ENCODE results near the gene PTRH2. TPM values are rescaled to one million over a fixed set of nuclear protein-coding genes. Genes with fewer than 3 reads are reported as not detected.
"Not testable (repeated sequence)": the region's sequence is repeated elsewhere in the genome, so short reads cannot be mapped to it uniquely, and the experiment has no call there.

The PTRH2 gene
- total RNA-seq, 3 donors from 2014 or later (not counting 1 experiment from before 2014, with no cell fraction given), result 5.9 to 10.5 (median 6.6) TPM

DNA sequence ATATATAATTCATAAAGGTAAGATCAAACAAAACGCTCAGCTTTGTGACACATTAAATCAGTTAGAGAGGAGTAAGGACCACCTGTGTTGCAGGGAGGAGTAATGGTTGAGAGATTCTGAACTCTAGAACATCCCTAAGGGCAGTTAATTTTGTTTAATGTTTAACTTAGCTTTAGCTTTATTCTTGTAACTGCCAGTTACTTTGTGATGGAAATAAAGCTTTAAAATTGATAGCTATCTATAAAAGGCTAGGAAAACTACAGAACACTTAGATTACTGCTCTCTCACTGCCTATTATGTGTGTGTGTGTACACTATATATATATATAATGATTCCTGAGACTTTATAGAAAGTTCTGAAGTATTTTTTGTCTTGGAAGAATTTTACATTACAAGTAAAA, 37.8 kb downstream of the PTRH2 start:
- no peak for ATAC-seq
- TF ChIP-seq, protein P1, sequence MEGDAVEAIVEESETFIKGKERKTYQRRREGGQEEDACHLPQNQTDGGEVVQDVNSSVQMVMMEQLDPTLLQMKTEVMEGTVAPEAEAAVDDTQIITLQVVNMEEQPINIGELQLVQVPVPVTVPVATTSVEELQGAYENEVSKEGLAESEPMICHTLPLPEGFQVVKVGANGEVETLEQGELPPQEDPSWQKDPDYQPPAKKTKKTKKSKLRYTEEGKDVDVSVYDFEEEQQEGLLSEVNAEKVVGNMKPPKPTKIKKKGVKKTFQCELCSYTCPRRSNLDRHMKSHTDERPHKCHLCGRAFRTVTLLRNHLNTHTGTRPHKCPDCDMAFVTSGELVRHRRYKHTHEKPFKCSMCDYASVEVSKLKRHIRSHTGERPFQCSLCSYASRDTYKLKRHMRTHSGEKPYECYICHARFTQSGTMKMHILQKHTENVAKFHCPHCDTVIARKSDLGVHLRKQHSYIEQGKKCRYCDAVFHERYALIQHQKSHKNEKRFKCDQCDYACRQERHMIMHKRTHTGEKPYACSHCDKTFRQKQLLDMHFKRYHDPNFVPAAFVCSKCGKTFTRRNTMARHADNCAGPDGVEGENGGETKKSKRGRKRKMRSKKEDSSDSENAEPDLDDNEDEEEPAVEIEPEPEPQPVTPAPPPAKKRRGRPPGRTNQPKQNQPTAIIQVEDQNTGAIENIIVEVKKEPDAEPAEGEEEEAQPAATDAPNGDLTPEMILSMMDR (IDR thresholded peaks at IDR 0.05), result no peak
- H3K36me3 ChIP-seq (ENCODE audit: control insufficient read depth, insufficient read depth, low read length), result peaks cover 83% of the 10 kb centered on the region
- no peaks in the 10 kb centered on the region for H3K4me1 ChIP-seq (ENCODE audit: control insufficient read depth, insufficient read depth, low read length)
- no CpG with 5 or more reads among the region's 1 CpG for WGBS (ENCODE audit: insufficient coverage)
- H3K27me3 Mint-ChIP-seq (ENCODE audit: low read depth in 2 of 2), result no peaks in the 10 kb centered on the region
- no peaks in the 10 kb centered on the region for H3K9me3 ChIP-seq (ENCODE audit: control insufficient read depth, insufficient read depth, low read length)
- peaks cover 7 to 26% of the 10 kb centered on the region in 2 donors for H3K4me1 Mint-ChIP-seq
- no peaks in the 10 kb centered on the region for H3K27me3 ChIP-seq (ENCODE audit: control insufficient read depth, insufficient read depth, low read length)
- intact Hi-C loops (cut with micrococcal nuclease), result no loop called here
- peak overlapping the region in 1 of 2 donors; percentile 56 for H3K27ac Mint-ChIP-seq
- H3K4me3 ChIP-seq (ENCODE audit: low read length), result no peak overlapping the region
- no peak overlapping the region for H3K27ac ChIP-seq (ENCODE audit: low read length)
- peaks cover 16% of the 10 kb centered on the region for H3K36me3 Mint-ChIP-seq
- H3K4me3 Mint-ChIP-seq, result no peak overlapping the region
- DNase-seq, result no peak
- H3K9me3 Mint-ChIP-seq, result no peaks in the 10 kb centered on the region

DNA sequence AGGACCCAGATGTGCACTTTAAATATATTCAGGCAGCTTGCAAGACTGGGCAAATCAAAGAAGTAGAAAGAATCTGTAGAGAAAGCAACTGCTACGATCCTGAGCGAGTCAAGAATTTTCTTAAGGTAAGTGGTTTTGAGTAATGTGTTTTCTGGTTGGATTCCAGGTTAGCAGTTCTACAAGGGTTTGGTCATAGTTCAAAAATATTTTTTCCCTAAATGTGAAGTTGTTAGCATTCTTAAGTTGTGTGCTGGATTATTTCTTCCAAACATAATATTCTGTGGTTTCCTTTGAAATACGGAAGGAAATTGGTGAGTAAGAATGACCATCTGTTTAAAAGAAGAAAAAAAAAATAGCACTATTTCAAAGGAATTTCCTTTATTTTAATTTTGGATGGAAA, 38.4 kb downstream of the PTRH2 start:
- intact Hi-C loops (cut with micrococcal nuclease), result no loop called here
- H3K4me1 Mint-ChIP-seq, result peaks cover 7 to 26% of the 10 kb centered on the region in 2 donors
- Histone ChIP-seq H3K27ac (ENCODE audit: low read length) (no peak overlapping the region), H3K36me3 (ENCODE audit: control insufficient read depth, insufficient read depth, low read length) (peaks cover 83% of the 10 kb centered on the region), H3K4me1 (ENCODE audit: control insufficient read depth, insufficient read depth, low read length) (no peaks in the 10 kb centered on the region), H3K4me3 (ENCODE audit: low read length) (no peak overlapping the region), H3K9me3 (ENCODE audit: control insufficient read depth, insufficient read depth, low read length) (no peaks in the 10 kb centered on the region), H3K27me3 (ENCODE audit: control insufficient read depth, insufficient read depth, low read length) (no peaks in the 10 kb centered on the region)
- DNase-seq, result no peak
- no peak for ATAC-seq
- no peaks in the 10 kb centered on the region for H3K27me3 Mint-ChIP-seq (ENCODE audit: low read depth in 2 of 2)
- WGBS (ENCODE audit: insufficient coverage), result 55% methylated on average over 2 of the region's 3 CpGs
- no peaks in the 10 kb centered on the region for H3K9me3 Mint-ChIP-seq
- H3K36me3 Mint-ChIP-seq, result peaks cover 17% of the 10 kb centered on the region
- H3K27ac Mint-ChIP-seq, result peak overlapping the region; percentile 41 to 45
- TF ChIP-seq, protein P1 (IDR thresholded peaks at IDR 0.05), result no peak
- no peak overlapping the region for H3K4me3 Mint-ChIP-seq

DNA sequence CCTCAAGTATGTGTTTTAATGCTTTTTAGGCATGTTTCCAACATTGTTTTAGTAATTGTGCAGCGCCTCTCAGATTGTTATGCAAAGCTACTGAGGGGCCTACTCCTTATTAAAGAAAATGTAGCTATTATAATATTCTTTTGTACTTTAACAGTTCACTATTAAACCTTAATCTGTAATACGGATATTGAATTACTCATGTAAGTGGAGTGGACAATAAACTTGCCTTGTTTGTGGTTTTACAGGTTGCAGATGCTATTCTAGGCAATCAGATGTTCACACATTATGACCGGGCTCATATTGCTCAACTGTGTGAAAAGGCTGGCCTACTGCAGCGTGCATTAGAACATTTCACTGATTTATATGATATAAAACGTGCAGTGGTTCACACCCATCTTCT, 41.0 kb downstream of the PTRH2 start:
- TF ChIP-seq, protein P1 (IDR thresholded peaks at IDR 0.05), result no peak
- H3K36me3 ChIP-seq (ENCODE audit: control insufficient read depth, insufficient read depth, low read length), result peaks cover 88% of the 10 kb centered on the region
- H3K9me3 Mint-ChIP-seq, result no peaks in the 10 kb centered on the region
- 53% methylated on average over 3 of the region's 5 CpGs for WGBS (ENCODE audit: insufficient coverage)
- H3K27ac ChIP-seq (ENCODE audit: low read length), result no peak overlapping the region
- intact Hi-C loops (cut with micrococcal nuclease), result no loop called here
- no peaks in the 10 kb centered on the region for H3K9me3 ChIP-seq (ENCODE audit: control insufficient read depth, insufficient read depth, low read length)
- no peaks in the 10 kb centered on the region for H3K4me1 ChIP-seq (ENCODE audit: control insufficient read depth, insufficient read depth, low read length)
- no peak overlapping the region for H3K4me3 Mint-ChIP-seq
- no peaks in the 10 kb centered on the region for H3K27me3 ChIP-seq (ENCODE audit: control insufficient read depth, insufficient read depth, low read length)
- peaks cover 0 to 14% of the 10 kb centered on the region in 2 donors for H3K4me1 Mint-ChIP-seq
- ATAC-seq (peak in 1 of 3 donors; percentile 28), DNase-seq (no peak)
- no peak overlapping the region for H3K4me3 ChIP-seq (ENCODE audit: low read length)
- no peak overlapping the region for H3K27ac Mint-ChIP-seq
- H3K27me3 Mint-ChIP-seq (ENCODE audit: low read depth in 2 of 2), result no peaks in the 10 kb centered on the region
- peaks cover 15% of the 10 kb centered on the region for H3K36me3 Mint-ChIP-seq

DNA sequence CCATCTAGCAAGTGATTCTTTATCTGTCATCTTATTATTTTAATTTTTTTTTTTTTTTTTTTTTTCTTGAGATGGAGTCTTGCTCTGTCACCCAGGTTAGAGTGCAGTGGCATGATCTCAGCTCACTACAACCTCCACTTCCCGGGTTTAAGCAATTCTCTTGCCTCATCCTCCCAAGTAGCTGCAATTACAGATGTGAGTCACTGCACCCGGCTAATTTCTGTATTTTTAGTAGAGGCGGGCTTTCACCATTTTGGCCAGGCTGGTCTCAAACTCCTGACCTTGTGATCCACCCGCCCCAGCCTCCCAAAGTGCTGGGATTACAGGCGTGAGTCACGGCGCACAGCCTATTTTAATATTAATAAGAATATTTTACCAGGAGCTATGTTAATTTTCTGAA, 50.6 kb downstream of the PTRH2 start:
- H3K4me3 ChIP-seq (ENCODE audit: low read length); H3K27ac Mint-ChIP-seq; ATAC-seq; H3K27me3 Mint-ChIP-seq (ENCODE audit: low read depth in 2 of 2); H3K9me3 Mint-ChIP-seq; H3K27ac ChIP-seq (ENCODE audit: low read length); H3K4me1 Mint-ChIP-seq; H3K4me1 ChIP-seq (ENCODE audit: control insufficient read depth, insufficient read depth, low read length); H3K27me3 ChIP-seq (ENCODE audit: control insufficient read depth, insufficient read depth, low read length); H3K9me3 ChIP-seq (ENCODE audit: control insufficient read depth, insufficient read depth, low read length); H3K4me3 Mint-ChIP-seq; DNase-seq; intact Hi-C loops (cut with micrococcal nuclease): not testable (repeated sequence)
- H3K36me3 ChIP-seq (ENCODE audit: control insufficient read depth, insufficient read depth, low read length), result peaks cover 73% of the 10 kb centered on the region
- peaks cover 17% of the 10 kb centered on the region for H3K36me3 Mint-ChIP-seq
- 95% methylated on average over 3 of the region's 7 CpGs for WGBS (ENCODE audit: insufficient coverage)

Measured in natural killer cell (primary cell).